HepG2 (cell line): ENCODE data around the gene SPAG8. TPM values are rescaled to one million over a fixed set of nuclear protein-coding genes. Genes with fewer than 3 reads are reported as not detected.

ENCODE experiments used
- ATF1 ChIP-seq: IDR thresholded peaks from 2 replicates; pipeline ENCODE4 v1.6.1; 2016; ENCODE audit warnings: mild to moderate bottlenecking, control low read depth
- EP300 ChIP-seq, 3 experiments: sonication (generic) in 1 of 3; formaldehyde crosslinking in 1 of 3; IDR thresholded peaks; 2 replicates each; pipeline versions ENCODE4 v1.5.1 to v1.6.1; 2011 to 2020; ENCODE audit warnings: low read depth in 2 of 3, low read length in 2 of 3, borderline replicate concordance in 1 of 3, improper control_type of control experiment in 1 of 3, mild to moderate bottlenecking in 1 of 3, missing genetic modification reagents in 1 of 3, moderate library complexity in 1 of 3
- ETV5 ChIP-seq: IDR thresholded peaks from 2 replicates; pipeline ENCODE4 v1.6.1; 2018; ENCODE audit warnings: missing biosample characterization, missing genetic modification reagents, inconsistent platforms, borderline replicate concordance
- FOXA1 ChIP-seq, 2 experiments: fragments of 450-650 bp in 1 of 2; sonication (generic) in 1 of 2; formaldehyde crosslinking in 1 of 2; IDR thresholded peaks; 2 replicates each; pipeline versions ENCODE4 v1.4.0 to v1.6.1; 2016 to 2020; ENCODE audit warnings: missing genetic modification reagents in 1 of 2
- IRF9 ChIP-seq: sonication (generic); formaldehyde crosslinking; IDR thresholded peaks from 2 replicates; pipeline ENCODE4 v1.8.0; 2022; ENCODE audit warnings: missing genetic modification reagents, mild to moderate bottlenecking, borderline replicate concordance
- IRX3 ChIP-seq: sonication (generic); formaldehyde crosslinking; IDR thresholded peaks from 2 replicates; pipeline ENCODE4 v1.8.1; 2023; ENCODE audit warnings: mild to moderate bottlenecking, low read depth, missing genetic modification reagents, borderline replicate concordance
- KDM3A ChIP-seq: IDR thresholded peaks from 2 replicates; pipeline ENCODE4 v1.6.1; 2018; ENCODE audit warnings: low read depth, missing compliant biosample characterization
- KLF11 ChIP-seq: IDR thresholded peaks from 2 replicates; pipeline ENCODE4 v1.6.1; 2016; ENCODE audit warnings: missing compliant biosample characterization
- MTF2 ChIP-seq: sonication (generic); formaldehyde crosslinking; IDR thresholded peaks from 2 replicates; pipeline ENCODE4 v1.5.0; 2020; ENCODE audit warnings: missing genetic modification reagents, borderline replicate concordance
- MXD3 ChIP-seq: IDR thresholded peaks from 2 replicates; pipeline ENCODE4 v1.6.1; 2016; ENCODE audit warnings: mild to moderate bottlenecking, missing biosample characterization, missing genetic modification reagents
- PBX2 ChIP-seq: IDR thresholded peaks from 2 replicates; pipeline ENCODE4 v1.6.1; 2016; ENCODE audit warnings: control low read depth
- PHF5A ChIP-seq: IDR thresholded peaks from one replicate; pipeline ENCODE4 v1.6.1; 2018; ENCODE audit warnings: low read depth, missing genetic modification reagents; ENCODE audit not compliant: unreplicated experiment
- SIN3B ChIP-seq: fragments of 150-350 bp; IDR thresholded peaks from 2 replicates; pipeline ENCODE4 v1.6.1; 2014; ENCODE audit warnings: low read length
- SIX4 ChIP-seq: sonication (generic); formaldehyde crosslinking; IDR thresholded peaks from 2 replicates; pipeline ENCODE4 v1.4.0; 2020; ENCODE audit warnings: missing genetic modification reagents
- ZFP90 ChIP-seq: sonication (generic); formaldehyde crosslinking; IDR thresholded peaks from 2 replicates; pipeline ENCODE4 v1.8.0; 2022; ENCODE audit warnings: missing genetic modification reagents, mild to moderate bottlenecking, inconsistent platforms, borderline replicate concordance
- ZNF280D ChIP-seq: sonication (generic); formaldehyde crosslinking; IDR thresholded peaks from 2 replicates; pipeline ENCODE4 v1.5.1; 2020; ENCODE audit warnings: mild to moderate bottlenecking, missing genetic modification reagents
- ZNF441 ChIP-seq: sonication (generic); formaldehyde crosslinking; IDR thresholded peaks from 2 replicates; pipeline ENCODE4 v1.7.0; 2021; ENCODE audit warnings: missing genetic modification reagents, borderline replicate concordance
- ZNF512B ChIP-seq: sonication (generic); formaldehyde crosslinking; IDR thresholded peaks from 2 replicates; pipeline ENCODE4 v1.5.1; 2020; ENCODE audit warnings: missing genetic modification reagents, mild to moderate bottlenecking, borderline replicate concordance
- ZSCAN21 ChIP-seq: sonication (generic); formaldehyde crosslinking; IDR thresholded peaks from 2 replicates; pipeline ENCODE4 v1.8.0; 2022; ENCODE audit warnings: mild to moderate bottlenecking, missing genetic modification reagents, moderate library complexity, borderline replicate concordance
- polyA plus RNA-seq, 8 experiments: library from polyadenylated mRNA; depleted of rRNA in 3 of 8; stranded (reverse) in 7 of 8; unstranded in 1 of 8; fragments of >200 nt; fragmentation: Illumina TruSeq in 4 of 8; extraction: Trizol in 4 of 8; gene quantifications; 2 replicates each; pipeline versions ENCODE4 v1.2.1 to v1.2.3, GENCODE V29; 2011 to 2016; ENCODE audit warnings: low read depth in 4 of 8, missing spikeins in 1 of 8, mixed read lengths in 1 of 8; ENCODE audit not compliant: insufficient read depth in 1 of 8
- total RNA-seq, 5 experiments: library from RNA; depleted of rRNA; stranded (reverse); fragments of >200 nt; fragmentation: Illumina TruSeq; extraction: Trizol; gene quantifications; 2 replicates each; pipeline ENCODE4 v1.2.3, GENCODE V29; 2016; ENCODE audit warnings: low read depth in 1 of 5

The SPAG8 gene
- total and polyA plus RNA-seq, 2 of the 13 experiments (the other 11 are each of a cell fraction or from before 2014, with no cell fraction given): 0.18 to 0.27 TPM

GRCh38 chr9:35814106-35814840 lies 2.2 kb upstream of the SPAG8 start (continued):
- peak; percentile 12; the same call in 1 of the 2 replicates for TF ChIP-seq IRX3 (CRISPR knock-in tag)
- no peak; the same call in none of the 2 replicates for TF ChIP-seq ZNF441 (CRISPR knock-in tag)
- TF ChIP-seq SIX4 (CRISPR knock-in tag): no peak
- no peak for TF ChIP-seq PHF5A (CRISPR knock-in tag)
- peak; percentile 19; the same call in 1 of the 2 replicates for TF ChIP-seq KLF11
- no peak for TF ChIP-seq ZNF512B
- TF ChIP-seq MTF2: no peak
- no peak; the same call in 1 of the 2 replicates for TF ChIP-seq ETV5 (CRISPR knock-in tag)
- TF ChIP-seq MXD3 (CRISPR knock-in tag): no peak
- no peak for TF ChIP-seq KDM3A
- TF ChIP-seq EP300 (IDR thresholded peaks at IDR 0.05; ENCODE audit: low read depth in 2 of 2, low read length in 2 of 2): 0 out of 4 replicates have a peak, but pooled peaks of 1 of the 2 experiments have one; percentile 32
- TF ChIP-seq EP300 (CRISPR knock-in tag; IDR thresholded peaks at IDR 0.05; ENCODE audit: borderline replicate concordance): no peak
- no peak for TF ChIP-seq SIN3B
- TF ChIP-seq ZFP90 (CRISPR knock-in tag): no peak
- TF ChIP-seq IRF9 (CRISPR knock-in tag): 0 out of 2 replicates have a peak, but pooled peaks have one; percentile 82
- no peak for TF ChIP-seq FOXA1 (IDR thresholded peaks at IDR 0.05)
- TF ChIP-seq FOXA1 (CRISPR knock-in tag; IDR thresholded peaks at IDR 0.05): peak; percentile 10; the same call in 1 of the 2 replicates
- TF ChIP-seq ZSCAN21 (CRISPR knock-in tag): no peak
- no peak; the same call in 1 of the 2 replicates for TF ChIP-seq ATF1 (CRISPR knock-in tag)
- TF ChIP-seq ZNF280D: peak; percentile 56; the same call in 1 of the 2 replicates
- no peak for TF ChIP-seq PBX2 (CRISPR knock-in tag)
